ENCODE measurements around the gene PCIF1.

GRCh38 chr20:45913116-45913515 is 21.4 kb upstream of the PCIF1 start:
- TF ChIP-seq CTCF (IDR thresholded peaks at IDR 0.05; ENCODE audit: low read depth, low read length, missing input control) (no peak), RAD21 (IDR thresholded peaks at IDR 0.05) (no peak), MAX (IDR thresholded peaks at IDR 0.05) (no peak), JUND (IDR thresholded peaks at IDR 0.05) (no peak), ATF3 (IDR thresholded peaks at IDR 0.05) (no peak), TAF1 (conservative IDR thresholded peaks at IDR 0.05) (no peak)
